Loucy (cell line): ENCODE data around the gene SPZ1.

Experiments used
- H2AFZ ChIP-seq: fragments of 200-600 bp; sonication (generic); 2 replicates; pipeline ENCODE4 v1.6.0; 2016; ENCODE audit warnings: antibody characterized with exemption, mild to moderate bottlenecking, low read length, moderate library complexity
- H3F3A ChIP-seq: fragments of 200-600 bp; 2 replicates; pipeline ENCODE4 v1.6.0; 2016; ENCODE audit warnings: antibody characterized with exemption, low read depth, mild to moderate bottlenecking
- H3K27me3 ChIP-seq: fragments of 200-600 bp; sonication (generic); 2 replicates; pipeline ENCODE4 v1.6.1; 2014; ENCODE audit warnings: low read length, mild to moderate bottlenecking; ENCODE audit not compliant: insufficient read depth, poor library complexity, severe bottlenecking
- H3K36me3 ChIP-seq: fragments of 200-600 bp; sonication (generic); 2 replicates; pipeline ENCODE4 v1.6.1; 2016; ENCODE audit warnings: low read length; ENCODE audit not compliant: insufficient read depth
- H3K4me1 ChIP-seq: fragments of 200-600 bp; sonication (generic); 2 replicates; pipeline ENCODE4 v1.5.1; 2014; ENCODE audit warnings: low read length, mild to moderate bottlenecking; ENCODE audit not compliant: insufficient read depth, poor library complexity, severe bottlenecking
- H3K4me2 ChIP-seq: fragments of 200-600 bp; sonication (generic); 2 replicates; pipeline ENCODE4 v1.6.0; 2014; ENCODE audit warnings: antibody characterized with exemption, low read length, low read depth, mild to moderate bottlenecking; ENCODE audit not compliant: poor library complexity, severe bottlenecking
- H3K4me3 ChIP-seq: fragments of 200-600 bp; sonication (generic); 2 replicates; pipeline ENCODE4 v1.5.1; 2014; ENCODE audit warnings: low read length, mild to moderate bottlenecking, mixed read lengths; ENCODE audit not compliant: poor library complexity, severe bottlenecking
- H3K79me2 ChIP-seq: fragments of 200-600 bp; sonication (generic); 2 replicates; pipeline ENCODE4 v1.6.1; 2014; ENCODE audit warnings: low read length; ENCODE audit not compliant: insufficient read depth
- H3K9ac ChIP-seq: fragments of 200-600 bp; sonication (generic); 2 replicates; pipeline ENCODE4 v1.6.0; 2014; ENCODE audit warnings: mild to moderate bottlenecking, low read depth, low read length, moderate library complexity; ENCODE audit not compliant: poor library complexity, severe bottlenecking
- H3K9me2 ChIP-seq: fragments of 200-600 bp; sonication (generic); replicated peaks from 2 replicates; pipeline ENCODE4 v1.6.1; 2016; ENCODE audit warnings: low read depth, low read length, mixed read lengths
- H3K9me3 ChIP-seq: fragments of 200-600 bp; sonication (generic); 2 replicates; pipeline ENCODE4 v1.6.1; 2014; ENCODE audit warnings: mild to moderate bottlenecking, antibody characterized with exemption, low read length, low read depth; ENCODE audit not compliant: insufficient read depth
- H4K20me1 ChIP-seq: fragments of 200-600 bp; sonication (generic); 2 replicates; pipeline ENCODE4 v1.6.0; 2014; ENCODE audit warnings: antibody characterized with exemption, low read length, mild to moderate bottlenecking; ENCODE audit not compliant: insufficient read depth, poor library complexity, severe bottlenecking
- CTCF ChIP-seq: fragments of 200-600 bp; sonication (generic); conservative IDR thresholded peaks from 2 replicates; pipeline ENCODE4 v1.5.1; 2014; ENCODE audit warnings: mild to moderate bottlenecking, antibody characterized with exemption, low read length
- EZH2phosphoT487 ChIP-seq: fragments of 200-600 bp; IDR thresholded peaks from 2 replicates; pipeline ENCODE4 v1.6.1; 2018; ENCODE audit warnings: antibody characterized with exemption, mild to moderate bottlenecking, moderate library complexity, borderline replicate concordance

The SPZ1 gene

GRCh38 chr5:80308526-80308925 lies 11.3 kb upstream of the SPZ1 start:
- TF ChIP-seq EZH2phosphoT487 = no peak
- no peak for TF ChIP-seq CTCF
- H3K79me2 ChIP-seq = no peaks in the 10 kb centered on the region
- H3K9me2 ChIP-seq = no peaks in the 10 kb centered on the region
- no peak overlapping the region for H3K9ac ChIP-seq
- H2AFZ ChIP-seq = no peak overlapping the region
- no peaks in the 10 kb centered on the region for H3K9me3 ChIP-seq
- H3K4me1 ChIP-seq = no peaks in the 10 kb centered on the region
- no peaks in the 10 kb centered on the region for H3K27me3 ChIP-seq
- no peaks in the 10 kb centered on the region for H3F3A ChIP-seq
- no peaks in the 10 kb centered on the region for H3K36me3 ChIP-seq
- H3K4me3 ChIP-seq = no peak overlapping the region
- no peaks in the 10 kb centered on the region for H4K20me1 ChIP-seq
- no peak overlapping the region for H3K4me2 ChIP-seq

GRCh38 chr5:80309871-80310665 lies 9.7 kb upstream of the SPZ1 start:
- TF ChIP-seq CTCF (no peak), EZH2phosphoT487 (no peak)
- H3K9me2 ChIP-seq = no peaks in the 10 kb centered on the region
- no peaks in the 10 kb centered on the region for H4K20me1 ChIP-seq
- H3K36me3 ChIP-seq = no peaks in the 10 kb centered on the region
- H3K9ac ChIP-seq = no peak overlapping the region
- H3K4me3 ChIP-seq = no peak overlapping the region
- no peaks in the 10 kb centered on the region for H3K4me1 ChIP-seq
- H3K9me3 ChIP-seq = no peaks in the 10 kb centered on the region
- no peaks in the 10 kb centered on the region for H3F3A ChIP-seq
- H2AFZ ChIP-seq = no peak overlapping the region
- no peaks in the 10 kb centered on the region for H3K79me2 ChIP-seq
- no peaks in the 10 kb centered on the region for H3K27me3 ChIP-seq
- no peak overlapping the region for H3K4me2 ChIP-seq

GRCh38 chr5:80315244-80315643 lies 4.6 kb upstream of the SPZ1 start:
- Histone ChIP-seq H3K27me3 (no peaks in the 10 kb centered on the region), H3K79me2 (no peaks in the 10 kb centered on the region), H3K4me3 (no peak overlapping the region), H3K9me2 (no peaks in the 10 kb centered on the region), H3K36me3 (no peaks in the 10 kb centered on the region), H3F3A (no peaks in the 10 kb centered on the region), H3K9me3 (no peaks in the 10 kb centered on the region), H3K9ac (no peak overlapping the region), H3K4me2 (no peak overlapping the region), H2AFZ (no peak overlapping the region), H3K4me1 (no peaks in the 10 kb centered on the region), H4K20me1 (no peaks in the 10 kb centered on the region)
- TF ChIP-seq EZH2phosphoT487 = no peak
- TF ChIP-seq CTCF = no peak
